ENCODE results near the gene ADK. TPM values are rescaled to one million over a fixed set of nuclear protein-coding genes. Genes with fewer than 3 reads are reported as not detected.

ADK gene
- total RNA-seq, 6 experiments from 2014 or later = 54.2 to 92.5 (median 63.5) TPM

GRCh38 chr10:74122060-74122459, 29.0 kb upstream of the ADK start:
- no peaks in the 10 kb centered on the region for H3K27me3 ChIP-seq
- no peaks in the 10 kb centered on the region for H3K4me1 ChIP-seq
- intact Hi-C loops (cut with DNase I) = loop anchor here in 1 of 2 donors (10.0 kb wide), 1 partner anchor 113 kb away; no protein-coding TSS in a partner anchor
- DNase-seq = no peak
- H3K36me3 ChIP-seq = peaks cover 0 to 71% (median 27%) of the 10 kb centered on the region in 4 donors
- no peak overlapping the region for H3K4me3 ChIP-seq
- no peak overlapping the region for H3K27ac ChIP-seq
- ATAC-seq = no peak
- H3K9me3 ChIP-seq = no peaks in the 10 kb centered on the region
- 66% methylated on average over 3 of the region's 3 CpGs for WGBS (ENCODE audit: insufficient coverage, low coverage, low lambda C conversion rate, missing lambda C conversion rate)
- TF ChIP-seq POLR2A (IDR thresholded peaks at IDR 0.05) (no peak), CTCF (IDR thresholded peaks at IDR 0.05) (no peak)

- ATAC-seq (peak in 1 of 4 donors; percentile 29), DNase-seq (no peak)
- Histone ChIP-seq H3K27me3 (no peaks in the 10 kb centered on the region), H3K4me3 (no peak overlapping the region), H3K9me3 (no peaks in the 10 kb centered on the region), H3K4me1 (no peaks in the 10 kb centered on the region), H3K36me3 (peaks cover 0 to 77% (median 28%) of the 10 kb centered on the region in 4 donors), H3K27ac (no peak overlapping the region)
- TF ChIP-seq CTCF (IDR thresholded peaks at IDR 0.05) = no peak
- TF ChIP-seq POLR2A (IDR thresholded peaks at IDR 0.05) = no peak
- 0% methylated on average over 1 of the region's 1 CpG for WGBS (ENCODE audit: insufficient coverage, low coverage, low lambda C conversion rate, missing lambda C conversion rate)
- intact Hi-C loops (cut with DNase I) = loop anchor here in 1 of 2 donors (10.0 kb wide), 1 partner anchor 112 kb away; no protein-coding TSS in a partner anchor
Measured at GRCh38 chr10:74123081-74123480, 27.9 kb upstream of the ADK start.

- Histone ChIP-seq H3K4me3 (no peak overlapping the region), H3K36me3 (peaks cover 7 to 76% (median 19%) of the 10 kb centered on the region in 4 donors), H3K27me3 (no peaks in the 10 kb centered on the region), H3K4me1 (no peaks in the 10 kb centered on the region), H3K27ac (no peak overlapping the region), H3K9me3 (no peaks in the 10 kb centered on the region)
- intact Hi-C loops (cut with DNase I) = no loop called here
- WGBS (ENCODE audit: insufficient coverage, low coverage, low lambda C conversion rate, missing lambda C conversion rate) = 88% methylated on average over 11 of the region's 11 CpGs
- no peak for TF ChIP-seq POLR2A (IDR thresholded peaks at IDR 0.05)
- no peak for TF ChIP-seq CTCF (IDR thresholded peaks at IDR 0.05)
- no peak for ATAC-seq
- DNase-seq = no peak
Measured at GRCh38 chr10:74133923-74134820, 16.8 kb upstream of the ADK start.

GRCh38 chr10:74135452-74135851, 15.6 kb upstream of the ADK start:
- intact Hi-C loops (cut with DNase I) = no loop called here
- Histone ChIP-seq H3K36me3 (peaks cover 7 to 63% (median 19%) of the 10 kb centered on the region in 4 donors), H3K27me3 (no peaks in the 10 kb centered on the region), H3K27ac (no peak overlapping the region), H3K4me3 (no peak overlapping the region), H3K4me1 (peaks cover 0 to 4% (median 2%) of the 10 kb centered on the region in 4 donors), H3K9me3 (no peaks in the 10 kb centered on the region)
- 84% methylated on average over 3 of the region's 3 CpGs for WGBS (ENCODE audit: insufficient coverage, low coverage, low lambda C conversion rate, missing lambda C conversion rate)
- DNase-seq = no peak
- TF ChIP-seq CTCF (IDR thresholded peaks at IDR 0.05) (no peak), POLR2A (IDR thresholded peaks at IDR 0.05) (no peak)
- ATAC-seq = no peak

All from right lobe of liver (tissue), 6 donors.